HG03039 (cell line): ENCODE measurements around the gene PPFIA4.

Source experiments
- ATAC-seq: cut with Tn5 transposase; IDR thresholded peaks from one replicate; pipeline ENCODE4 v1.9.1; 2021; ENCODE audit warnings: mild to moderate bottlenecking, moderate library complexity; ENCODE audit not compliant: unreplicated experiment

PPFIA4 gene

GRCh38 chr1:203124546-203125317 is 98.4 kb downstream of the PPFIA4 start:
- ATAC-seq: no peak

- no peak for ATAC-seq
Observed at GRCh38 chr1:203126151-203126865, 100.0 kb downstream of the PPFIA4 start.

- no peak for ATAC-seq
Observed at GRCh38 chr1:203126866-203127665, 100.8 kb downstream of the PPFIA4 start.

DNA sequence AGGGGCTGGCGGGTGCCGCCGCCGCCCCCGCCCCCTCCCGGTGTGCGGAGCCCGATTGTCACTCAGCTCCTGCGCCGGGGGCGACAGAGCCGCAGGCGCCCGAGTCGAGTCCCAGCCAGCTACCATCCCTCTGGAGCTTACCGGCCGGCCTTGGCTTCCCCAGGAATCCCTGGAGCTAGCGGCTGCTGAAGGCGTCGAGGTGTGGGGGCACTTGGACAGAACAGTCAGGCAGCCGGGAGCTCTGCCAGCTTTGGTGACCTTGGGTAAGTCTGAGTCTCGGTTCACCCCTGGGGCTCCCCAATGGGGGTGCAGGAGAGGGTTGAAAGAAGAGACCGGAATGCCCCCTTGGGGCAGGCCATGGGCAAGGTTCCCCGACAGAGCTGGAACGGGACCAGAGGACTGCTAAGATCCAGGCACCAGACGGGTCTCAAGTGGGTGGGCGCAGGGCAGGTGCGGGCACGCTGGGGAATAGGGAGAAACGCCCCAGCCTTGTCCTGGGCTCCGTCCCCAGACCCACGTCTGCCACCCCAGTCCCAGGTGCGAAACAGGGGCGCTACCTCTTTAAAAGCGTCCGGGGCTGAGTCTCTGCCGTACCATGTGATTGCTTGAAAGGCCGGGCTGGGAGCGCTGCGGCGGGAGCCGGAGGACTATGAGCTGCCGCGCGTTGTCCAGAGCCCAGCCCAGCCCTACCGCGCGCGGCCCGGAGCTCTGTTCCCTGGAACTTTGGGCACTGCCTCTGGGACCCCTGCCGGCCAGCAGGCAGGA is 101.6 kb downstream of the PPFIA4 start, which contains the start of gene ADORA1:
TSS of gene ADORA1 (plus strand) at position 61 of the 765 bp plus-strand sequence. CDS start 1,116 bp downstream, outside the sequence.
- no peak for ATAC-seq

DNA sequence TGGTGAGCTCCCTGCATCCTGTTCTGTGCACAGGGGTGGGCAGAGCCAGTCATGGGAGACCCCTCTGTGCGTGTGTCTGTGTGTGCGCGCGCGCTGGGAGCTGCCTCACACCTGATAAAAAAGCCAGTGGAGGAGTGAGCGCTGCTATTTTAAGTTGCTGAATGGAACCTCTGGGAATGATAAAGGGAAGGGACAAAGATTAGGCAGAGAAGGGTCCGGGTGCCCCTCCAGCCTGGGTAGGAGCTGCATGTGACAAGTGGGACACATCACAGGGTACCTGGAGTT is 102.1 kb downstream of the PPFIA4 start:
- no peak for ATAC-seq
